ENCODE results near the gene UBR4.

DNA sequence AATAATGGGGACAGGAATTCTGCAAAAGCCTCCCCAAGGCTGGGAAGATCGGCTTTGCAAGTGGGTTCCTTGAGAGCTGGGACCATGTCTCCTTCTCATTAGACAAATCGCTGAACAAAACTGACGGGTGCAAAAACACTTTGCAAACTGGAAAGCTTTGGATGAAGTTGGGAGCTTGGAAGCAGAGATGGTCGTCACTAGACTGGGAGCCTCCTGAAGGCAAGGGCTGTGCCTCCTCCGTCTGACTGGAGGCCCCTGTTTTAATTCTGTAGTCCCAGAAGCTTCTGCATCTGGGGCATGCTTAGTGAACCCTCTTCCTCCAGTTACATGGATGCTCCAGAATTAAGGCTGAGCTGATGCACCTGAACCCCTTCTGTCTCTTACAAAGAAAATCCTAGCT lies 171.3 kb downstream of the UBR4 start:
- no peak for TF ChIP-seq CTCF (IDR thresholded peaks at IDR 0.05)
- no peak for TF ChIP-seq POLR2A (IDR thresholded peaks at IDR 0.05)
